ENCODE measurements around the gene GALNTL6.

DNA sequence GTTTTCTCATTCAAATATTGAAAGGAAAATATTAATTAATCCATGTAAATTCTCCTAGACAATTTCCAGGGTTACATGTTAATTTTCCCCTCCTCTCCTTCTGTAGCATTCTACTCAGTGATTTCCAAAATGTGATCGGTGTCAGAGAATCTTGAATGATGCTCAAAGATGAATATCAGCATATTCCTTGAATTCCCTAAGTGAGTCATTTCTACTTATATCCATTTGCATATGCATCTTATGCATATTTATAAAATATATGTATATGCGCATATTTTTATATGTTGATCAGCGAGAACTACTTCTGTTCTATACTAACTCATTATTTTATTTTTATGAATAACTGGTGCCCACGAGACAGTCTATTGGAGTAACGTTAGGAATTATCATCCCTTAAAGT, 33.9 kb upstream of the GALNTL6 start:
- TF ChIP-seq POLR2A (IDR thresholded peaks at IDR 0.05; ENCODE audit: low read length), result no peak
- no peak for TF ChIP-seq GATA1 (IDR thresholded peaks at IDR 0.05; ENCODE audit: low read depth, low read length)
